ENCODE measurements around the gene TBXA2R. TPM values are rescaled to one million over a fixed set of nuclear protein-coding genes. Genes with fewer than 3 reads are reported as not detected.
"Not testable (repeated sequence)": the region's sequence is repeated elsewhere in the genome, so short reads cannot be mapped to it uniquely, and the experiment has no call there.

TBXA2R gene
- under 1 TPM; 0.26 to 0.54 TPM for total RNA-seq

GRCh38 chr19:3606690-3607289, at the start of gene TBXA2R:
Gene TBXA2R (minus strand): TSS chr19:3606875. CDS start chr19:3600634, 6,241 bp downstream.
- Mint-ChIP-seq H3K36me3 (peaks cover 2% of the 10 kb centered on the region), H3K9me3 (ENCODE audit: low read depth) (no peaks in the 10 kb centered on the region), H3K4me3 (no peak within 1 kb of the TSS), H3K27me3 (no peaks in the 10 kb centered on the region), H3K27ac (peak within 1 kb of the TSS; percentile 20), H3K4me1 (peaks cover 8% of the 10 kb centered on the region)
- CTCF ChIA-PET, result interaction anchor here (2.0 kb wide), 1 partner anchor 21 kb away, joined by 6 read pairs; the partner anchor contains the start of gene GIPC3
- DNase-seq (peak; percentile 61), ATAC-seq (peak; percentile 49)

GRCh38 chr19:3656073-3656746, 49.5 kb upstream of the TBXA2R start:
- H3K36me3 Mint-ChIP-seq, result peaks cover 5% of the 10 kb centered on the region
- DNase-seq, result no peak
- H3K4me3 Mint-ChIP-seq, result no peak overlapping the region
- peaks cover 8% of the 10 kb centered on the region for H3K4me1 Mint-ChIP-seq
- no peak for ATAC-seq
- no peak overlapping the region for H3K27ac Mint-ChIP-seq
- CTCF ChIA-PET, result interaction anchor here (2.2 kb wide), 1 partner anchor 10 kb away, joined by 4 read pairs; no protein-coding TSS in a partner anchor
- H3K27me3 Mint-ChIP-seq, result no peaks in the 10 kb centered on the region
- H3K9me3 Mint-ChIP-seq (ENCODE audit: low read depth), result no peaks in the 10 kb centered on the region

DNA sequence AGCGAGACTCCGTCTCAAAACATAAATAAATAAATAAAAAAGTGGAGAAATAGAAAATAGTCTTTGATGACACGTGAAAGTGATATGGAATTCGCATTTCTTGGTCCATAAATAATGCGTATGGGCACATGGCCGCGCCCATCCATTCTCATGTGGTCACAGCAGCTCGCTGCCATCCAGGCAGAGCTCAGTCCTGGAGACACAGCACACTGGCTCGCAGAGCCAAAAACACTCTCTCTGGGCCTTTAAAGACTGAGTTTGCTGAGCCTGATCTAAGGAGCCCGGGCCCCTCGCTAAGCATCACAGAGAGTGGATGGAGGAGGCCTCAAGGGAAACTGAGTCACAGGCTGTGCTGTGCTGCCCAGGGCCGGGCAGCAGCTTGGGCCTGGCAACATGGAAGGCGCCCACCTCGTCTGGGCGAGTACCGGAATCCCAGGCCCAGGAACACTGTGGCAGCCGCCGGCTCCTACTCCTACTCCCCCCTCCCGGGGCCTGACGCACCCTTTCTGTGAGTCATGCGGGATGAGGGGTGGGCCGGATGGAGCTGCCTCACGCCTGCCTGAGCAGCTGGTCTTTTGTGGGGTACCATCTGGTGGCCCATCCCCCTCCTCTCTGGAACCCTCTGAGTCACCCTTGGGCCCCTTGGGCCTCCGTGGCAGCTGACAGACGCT, 48.9 kb upstream of the TBXA2R start:
- H3K9me3 Mint-ChIP-seq (ENCODE audit: low read depth), result no peaks in the 10 kb centered on the region
- CTCF ChIA-PET, result interaction anchor here (2.2 kb wide), 1 partner anchor 10 kb away, joined by 4 read pairs; no protein-coding TSS in a partner anchor
- H3K36me3 Mint-ChIP-seq, result peaks cover 5% of the 10 kb centered on the region
- ATAC-seq, result no peak
- H3K4me3 Mint-ChIP-seq, result no peak overlapping the region
- no peak for DNase-seq
- peaks cover 8% of the 10 kb centered on the region for H3K4me1 Mint-ChIP-seq
- no peak overlapping the region for H3K27ac Mint-ChIP-seq
- no peaks in the 10 kb centered on the region for H3K27me3 Mint-ChIP-seq

DNA sequence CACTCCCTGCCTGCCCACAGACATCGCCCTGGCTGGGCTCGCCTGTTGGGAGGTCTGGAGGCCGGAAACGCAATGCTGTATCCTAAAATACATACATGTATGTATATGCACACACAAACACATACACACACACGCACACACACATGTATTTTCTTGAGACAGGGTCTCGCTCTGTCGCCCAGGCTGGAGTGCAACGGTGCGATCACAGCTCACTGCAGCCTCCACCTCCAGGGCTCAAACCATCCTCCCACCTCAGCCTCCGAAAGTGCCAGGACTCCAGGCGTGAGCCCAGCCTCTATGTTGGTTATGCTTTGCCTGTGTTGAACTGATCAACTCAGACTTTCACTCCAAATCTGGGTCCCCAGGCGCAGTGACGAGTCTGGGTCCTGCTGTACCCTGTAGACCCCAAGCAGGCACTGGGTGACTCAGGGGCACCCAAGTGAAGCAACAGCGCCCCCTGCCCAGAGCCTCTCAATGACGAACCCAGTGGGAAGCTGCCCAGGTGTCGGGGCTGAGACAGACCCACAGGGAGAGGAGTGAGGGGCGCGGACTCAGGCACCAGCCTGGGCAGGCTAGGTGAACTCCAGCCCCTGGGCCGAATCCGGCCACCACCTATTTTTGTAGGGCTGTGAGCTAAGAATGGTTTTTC, 47.3 kb upstream of the TBXA2R start:
- peaks cover 5% of the 10 kb centered on the region for H3K36me3 Mint-ChIP-seq
- H3K27ac Mint-ChIP-seq, result no peak overlapping the region
- H3K4me3 Mint-ChIP-seq, result no peak overlapping the region
- no peak for DNase-seq
- CTCF ChIA-PET, result interaction anchor here (0.9 to 1.3 kb wide), 2 partner anchors 11 to 38 kb away, joined by 3 read pairs; no protein-coding TSS in a partner anchor
- peaks cover 8% of the 10 kb centered on the region for H3K4me1 Mint-ChIP-seq
- H3K9me3 Mint-ChIP-seq (ENCODE audit: low read depth), result no peaks in the 10 kb centered on the region
- no peak for ATAC-seq
- no peaks in the 10 kb centered on the region for H3K27me3 Mint-ChIP-seq

GRCh38 chr19:3653081-3653795, 46.6 kb upstream of the TBXA2R start:
- H3K27me3 Mint-ChIP-seq, result no peaks in the 10 kb centered on the region
- H3K4me1 Mint-ChIP-seq, result peaks cover 8% of the 10 kb centered on the region
- H3K36me3 Mint-ChIP-seq, result peaks cover 5% of the 10 kb centered on the region
- CTCF ChIA-PET, result interaction anchor here (0.9 to 1.3 kb wide), 2 partner anchors 12 to 39 kb away, joined by 3 read pairs; no protein-coding TSS in a partner anchor
- H3K27ac Mint-ChIP-seq, result no peak overlapping the region
- DNase-seq (no peak), ATAC-seq (no peak)
- no peaks in the 10 kb centered on the region for H3K9me3 Mint-ChIP-seq (ENCODE audit: low read depth)
- no peak overlapping the region for H3K4me3 Mint-ChIP-seq

DNA sequence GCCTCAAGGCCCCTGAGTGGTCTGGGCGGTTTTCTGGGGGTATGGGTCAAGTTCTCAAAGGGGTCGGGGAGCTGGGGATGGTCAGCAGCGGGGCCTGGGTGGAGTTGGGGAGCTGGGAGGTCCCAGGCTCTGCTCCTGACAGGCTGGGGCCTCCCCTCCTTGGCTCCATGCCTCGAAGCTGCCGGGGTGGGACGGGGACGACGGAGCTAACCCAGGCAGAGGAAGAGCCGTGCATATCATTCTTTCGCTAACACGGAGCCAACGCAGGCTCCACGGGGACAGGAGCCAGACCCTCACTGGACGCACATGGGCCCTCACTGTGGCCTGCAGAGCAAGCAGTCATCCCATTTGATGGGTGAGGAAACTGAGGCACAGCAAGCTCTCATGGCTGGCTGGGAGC, 45.7 kb upstream of the TBXA2R start:
- Mint-ChIP-seq H3K36me3 (peaks cover 5% of the 10 kb centered on the region), H3K27ac (no peak overlapping the region), H3K4me3 (no peak overlapping the region), H3K4me1 (peaks cover 8% of the 10 kb centered on the region), H3K9me3 (ENCODE audit: low read depth) (no peaks in the 10 kb centered on the region), H3K27me3 (no peaks in the 10 kb centered on the region)
- CTCF ChIA-PET, result no interaction called here
- ATAC-seq (no peak), DNase-seq (no peak)

GRCh38 chr19:3651684-3652083, 45.0 kb upstream of the TBXA2R start:
- ATAC-seq, result no peak
- Mint-ChIP-seq H3K27ac (no peak overlapping the region), H3K9me3 (ENCODE audit: low read depth) (no peaks in the 10 kb centered on the region), H3K4me3 (no peak overlapping the region), H3K27me3 (no peaks in the 10 kb centered on the region), H3K4me1 (peaks cover 8% of the 10 kb centered on the region), H3K36me3 (no peaks in the 10 kb centered on the region)
- no peak for DNase-seq
- CTCF ChIA-PET, result no interaction called here

- CTCF ChIA-PET, result no interaction called here
These were observed 43.2 kb upstream of the TBXA2R start for GRCh38 chr19:3649888-3650287.

DNA sequence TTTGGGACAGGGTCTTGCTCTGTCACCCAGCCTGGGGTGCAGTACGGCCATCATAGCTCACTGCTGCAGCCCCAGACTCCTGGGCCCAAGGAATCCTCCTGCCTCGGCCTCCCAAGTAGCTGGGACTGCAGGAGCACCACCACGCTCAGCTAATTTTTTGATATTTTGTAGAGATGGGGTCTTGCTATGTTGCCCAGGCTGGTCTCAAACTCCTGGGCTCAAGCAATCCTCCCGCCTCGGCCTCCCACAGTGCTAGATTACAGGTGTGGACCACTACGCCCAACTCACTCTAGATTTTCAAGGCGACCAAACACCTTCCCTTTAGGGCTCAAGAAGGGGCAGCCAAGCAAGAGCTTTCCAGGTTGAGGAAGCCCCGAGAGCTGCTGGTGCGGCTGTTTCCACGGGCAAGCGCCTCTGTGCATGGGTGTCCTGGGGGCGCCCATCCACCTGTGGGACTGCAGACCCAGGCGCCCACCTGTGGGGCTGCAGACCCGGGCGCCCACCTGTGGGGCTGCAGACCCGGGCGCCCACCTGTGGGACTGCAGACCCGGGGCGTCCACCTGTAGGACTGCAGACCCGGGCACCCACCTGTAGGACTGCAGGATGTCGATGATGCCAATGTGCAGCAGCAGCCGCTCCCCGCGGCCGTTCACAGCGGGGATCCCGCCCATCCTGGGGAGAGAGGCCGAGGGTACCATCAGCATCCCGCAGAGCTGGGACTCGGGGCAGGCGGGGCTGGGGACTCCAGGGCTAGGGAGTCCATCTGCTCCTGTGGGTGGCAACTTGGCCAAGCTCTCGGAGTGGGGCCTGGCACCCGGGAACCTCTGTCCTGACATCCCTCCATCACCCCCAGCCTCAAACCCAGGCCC, 41.6 kb upstream of the TBXA2R start:
- Mint-ChIP-seq H3K9me3 (ENCODE audit: low read depth) (no peaks in the 10 kb centered on the region), H3K4me1 (peaks cover 1% of the 10 kb centered on the region), H3K4me3 (no peak overlapping the region), H3K27me3 (no peaks in the 10 kb centered on the region), H3K36me3 (no peaks in the 10 kb centered on the region), H3K27ac (no peak overlapping the region)
- CTCF ChIA-PET, result no interaction called here
- DNase-seq (no peak), ATAC-seq (peak; percentile 13)

More at GRCh38 chr19:3649888-3650287, 43.2 kb upstream of the TBXA2R start:
- H3K4me1 Mint-ChIP-seq, result peaks cover 8% of the 10 kb centered on the region
- no peaks in the 10 kb centered on the region for H3K9me3 Mint-ChIP-seq (ENCODE audit: low read depth)
- ATAC-seq (no peak), DNase-seq (no peak)
- H3K27me3 Mint-ChIP-seq, result no peaks in the 10 kb centered on the region
- H3K4me3 Mint-ChIP-seq, result no peak overlapping the region
- H3K27ac Mint-ChIP-seq, result no peak overlapping the region
- H3K36me3 Mint-ChIP-seq, result no peaks in the 10 kb centered on the region

DNA sequence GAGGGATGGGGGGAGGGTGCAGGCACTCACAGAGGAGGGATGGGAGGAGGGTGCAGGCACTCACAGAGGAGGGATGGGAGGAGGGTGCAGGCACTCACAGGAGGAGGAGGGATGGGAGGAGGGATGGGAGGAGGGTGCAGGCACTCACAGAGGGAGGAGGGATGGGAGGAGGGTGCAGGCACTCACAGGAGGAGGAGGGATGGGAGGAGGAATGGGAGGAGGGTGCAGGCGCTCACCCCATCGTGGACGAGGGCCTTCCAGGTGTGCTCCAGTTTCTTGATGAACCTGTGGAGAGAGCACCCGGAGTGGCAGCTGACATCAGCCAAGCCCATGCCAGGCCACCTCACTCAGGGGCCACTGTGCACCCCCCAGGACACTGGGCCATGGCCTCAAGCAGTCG, 40.4 kb upstream of the TBXA2R start:
- H3K27ac Mint-ChIP-seq; DNase-seq; H3K4me3 Mint-ChIP-seq; H3K9me3 Mint-ChIP-seq (ENCODE audit: low read depth); ATAC-seq; H3K27me3 Mint-ChIP-seq; H3K4me1 Mint-ChIP-seq; H3K36me3 Mint-ChIP-seq; CTCF ChIA-PET: not testable (repeated sequence)

- Mint-ChIP-seq H3K36me3 (no peaks in the 10 kb centered on the region), H3K4me1 (no peaks in the 10 kb centered on the region), H3K9me3 (ENCODE audit: low read depth) (no peaks in the 10 kb centered on the region), H3K27me3 (no peaks in the 10 kb centered on the region), H3K4me3 (no peak overlapping the region), H3K27ac (no peak overlapping the region)
- CTCF ChIA-PET, result no interaction called here
- ATAC-seq, result no peak
- DNase-seq, result no peak
These were observed 39.8 kb upstream of the TBXA2R start for GRCh38 chr19:3646336-3647092.

GRCh38 chr19:3645726-3646125, 39.1 kb upstream of the TBXA2R start:
- no peaks in the 10 kb centered on the region for H3K4me1 Mint-ChIP-seq
- no peaks in the 10 kb centered on the region for H3K9me3 Mint-ChIP-seq (ENCODE audit: low read depth)
- no peak overlapping the region for H3K27ac Mint-ChIP-seq
- H3K4me3 Mint-ChIP-seq, result no peak overlapping the region
- no peak for ATAC-seq
- no peaks in the 10 kb centered on the region for H3K36me3 Mint-ChIP-seq
- no peak for DNase-seq
- CTCF ChIA-PET, result no interaction called here
- no peaks in the 10 kb centered on the region for H3K27me3 Mint-ChIP-seq

Data from activated CD8-positive, alpha-beta memory T cell treated with anti-CD3 and anti-CD28 coated beads, Interleukin-2, amount 10 ng/mL, durations not matched to agents 7 days and 5 days (primary cell).